Endodermal cell (in vitro differentiated cells): ENCODE measurements around the gene REPIN1. TPM values are rescaled to one million over a fixed set of nuclear protein-coding genes. Genes with fewer than 3 reads are reported as not detected.

Experiments
- DNase-seq: peaks from one replicate; pipeline ENCODE4 v3.0.0-alpha.2; 2017
- H3K27ac ChIP-seq: 2 replicates; pipeline ENCODE4 v1.5.1; 2013; ENCODE audit warnings: mild to moderate bottlenecking, low read depth, low read length, moderate library complexity
- H3K27me3 ChIP-seq: 2 replicates; pipeline ENCODE4 v1.6.1; 2013; ENCODE audit warnings: mild to moderate bottlenecking, low read length, moderate library complexity; ENCODE audit not compliant: insufficient read depth, control insufficient read depth, poor library complexity, severe bottlenecking
- H3K36me3 ChIP-seq: 2 replicates; pipeline ENCODE4 v1.7.0; 2013; ENCODE audit warnings: mild to moderate bottlenecking, low read length, moderate library complexity; ENCODE audit not compliant: control insufficient read depth, insufficient read depth
- H3K4me1 ChIP-seq: one replicate; pipeline ENCODE4 v1.7.0; 2013; ENCODE audit warnings: low read length; ENCODE audit not compliant: control insufficient read depth, insufficient read depth
- H3K4me3 ChIP-seq: 2 replicates; pipeline ENCODE4 v1.5.1; 2013; ENCODE audit warnings: mild to moderate bottlenecking, low read length, moderate library complexity
- H3K9ac ChIP-seq: 2 replicates; pipeline ENCODE4 v1.6.1; 2013; ENCODE audit warnings: mild to moderate bottlenecking, low read length, moderate library complexity; ENCODE audit not compliant: poor library complexity, severe bottlenecking; ENCODE audit errors: extremely low read depth
- H3K9me3 ChIP-seq: 2 replicates; pipeline ENCODE4 v1.6.1; 2013; ENCODE audit warnings: mild to moderate bottlenecking, low read length, moderate library complexity; ENCODE audit not compliant: control insufficient read depth
- H3K27ac Mint-ChIP-seq: 2 replicates; pipeline ENCODE4 v1.8.0; 2020; ENCODE audit warnings: mixed read lengths
- H3K27me3 Mint-ChIP-seq: 2 replicates; pipeline ENCODE4 v1.8.0; 2021; ENCODE audit warnings: mild to moderate bottlenecking, mixed read lengths; ENCODE audit not compliant: insufficient read depth
- H3K36me3 Mint-ChIP-seq: 2 replicates; pipeline ENCODE4 v1.8.0; 2020; ENCODE audit warnings: low read depth, mixed read lengths
- H3K4me1 Mint-ChIP-seq: 2 replicates; pipeline ENCODE4 v1.8.0; 2020; ENCODE audit warnings: mixed read lengths
- H3K4me3 Mint-ChIP-seq: 2 replicates; pipeline ENCODE4 v1.8.0; 2020; ENCODE audit warnings: mild to moderate bottlenecking, moderate library complexity, mixed read lengths
- H3K9me3 Mint-ChIP-seq: 2 replicates; pipeline ENCODE4 v1.8.0; 2020; ENCODE audit warnings: mild to moderate bottlenecking, mixed read lengths
- CTCF ChIP-seq: fragments of 200-600 bp; sonication (generic); conservative IDR thresholded peaks from 2 replicates; pipeline ENCODE4 v1.5.0; 2021; ENCODE audit warnings: antibody characterized with exemption, mild to moderate bottlenecking
- WGBS, 2 experiments: methylation state at CpG; one replicate each; pipeline versions ENCODE4 v1.1.5 to v1.1.7; 2013; ENCODE audit warnings: missing lambda C conversion rate in 2 of 2, mixed read lengths in 1 of 2; ENCODE audit not compliant: insufficient coverage in 1 of 2, insufficient read length in 1 of 2; 5-methylcytosine and 5-hydroxymethylcytosine counted together
- long read RNA-seq, 4 experiments: library from polyadenylated mRNA in 2 of 4; library from RNA in 1 of 4; library from capped mRNA in 1 of 4; stranded (forward) in 3 of 4; unstranded in 1 of 4; transcript quantifications; one replicate each; pipeline ENCODE4 v2.0.0, GENCODE V29; 2020 to 2021; ENCODE audit warnings: inconsistent platforms in 1 of 4
- polyA plus RNA-seq, 2 experiments: library from polyadenylated mRNA; stranded (reverse); fragments of 50-300 nt; gene quantifications; one replicate each; pipeline ENCODE4 v1.2.3, GENCODE V29; 2013
- total RNA-seq, 2 donors: library from RNA; stranded (reverse); fragmentation: NEBNext Ultra II Directional in 1 of 2; extraction: Animal tissue kit (Norgen Biotek cat#: 25700) in 1 of 2; gene quantifications; 2 replicates in 1 of 2; 3 replicates in 1 of 2; pipeline ENCODE4 v1.2.1, GENCODE V29; 2021

Gene REPIN1
- 10 to 100 TPM; 85.4 to 94.4 TPM for total RNA-seq
- 136 TPM for polyA plus RNA-seq (2013, experiment 1 of 2)
- 119 TPM for polyA plus RNA-seq (2013, experiment 2 of 2)
- long read RNA-seq, experiment 1, transcript REPIN1-202 (1 exons, 2,876 nt): major isoform, 14 of 19 reads
- long read RNA-seq, experiment 1, partial matches to known transcripts: 1 of 19 reads
- long read RNA-seq, experiment 1, other reads (novel, unspliced or antisense): 1 of 19 reads
- long read RNA-seq, experiment 2, transcript REPIN1-214 (3 exons, 2,058 nt): minor isoform, 18 of 141 reads
- long read RNA-seq, experiment 2, transcript REPIN1-207 (2 exons, 1,064 nt): minor isoform, 13 of 141 reads
- long read RNA-seq, experiment 2, transcript REPIN1-202 (1 exons, 2,876 nt): minor isoform, 24 of 141 reads
- long read RNA-seq, experiment 2, transcript REPIN1-203 (2 exons, 2,969 nt): major isoform, 27 of 141 reads
- long read RNA-seq, experiment 2, partial matches to known transcripts: 4 of 141 reads
- long read RNA-seq, experiment 2, other reads (novel, unspliced or antisense): 41 of 141 reads
- long read RNA-seq, experiment 3, transcript REPIN1-202 (1 exons, 2,876 nt): major isoform, 5 of 12 reads
- long read RNA-seq, experiment 3, partial matches to known transcripts: 0 of 12 reads
- long read RNA-seq, experiment 3, other reads (novel, unspliced or antisense): 5 of 12 reads
- long read RNA-seq, experiment 4, transcript REPIN1-202 (1 exons, 2,876 nt): major isoform, 10 of 10 reads
- long read RNA-seq, experiment 4, partial matches to known transcripts: 0 of 10 reads
- long read RNA-seq, experiment 4, other reads (novel, unspliced or antisense): 0 of 10 reads

GRCh38 chr7:150368096-150368883, at the start of gene REPIN1:
Gene REPIN1, plus strand, starts transcription at chr7:150368822. Its CDS starts 890 bp downstream, at chr7:150369712.
- H3K27ac ChIP-seq: peak within 1 kb of the TSS; percentile 96
- no peaks in the 10 kb centered on the region for H3K9me3 ChIP-seq
- no peak for TF ChIP-seq CTCF
- peak within 1 kb of the TSS; percentile 96 for H3K9ac ChIP-seq
- Mint-ChIP-seq H3K4me3 (peak within 1 kb of the TSS; percentile 97), H3K4me1 (peaks cover 24% of the 10 kb centered on the region), H3K27ac (peak within 1 kb of the TSS; percentile 100), H3K36me3 (peaks cover 20% of the 10 kb centered on the region), H3K9me3 (no peaks in the 10 kb centered on the region), H3K27me3 (no peaks in the 10 kb centered on the region)
- peaks cover 12% of the 10 kb centered on the region for H3K4me1 ChIP-seq
- H3K4me3 ChIP-seq: peak within 1 kb of the TSS; percentile 88
- H3K36me3 ChIP-seq: peaks cover 27% of the 10 kb centered on the region
- DNase-seq: peak; percentile 95
- 5 to 15% methylated on average over 22 to 85 of the region's 85 CpGs for WGBS, 2 experiments
- H3K27me3 ChIP-seq: no peaks in the 10 kb centered on the region

- H3K9me3 Mint-ChIP-seq: no peaks in the 10 kb centered on the region
- no peaks in the 10 kb centered on the region for H3K9me3 ChIP-seq
- H3K4me1 Mint-ChIP-seq: peaks cover 17% of the 10 kb centered on the region
- no peak overlapping the region for H3K9ac ChIP-seq
- WGBS, 2 experiments: 88 to 91% methylated on average over 2 to 3 of the region's 3 CpGs
- peak overlapping the region; percentile 74 for H3K4me3 Mint-ChIP-seq
- H3K27ac Mint-ChIP-seq: no peak overlapping the region
- H3K27me3 Mint-ChIP-seq: no peaks in the 10 kb centered on the region
- peaks cover 12% of the 10 kb centered on the region for H3K36me3 ChIP-seq
- H3K27me3 ChIP-seq: no peaks in the 10 kb centered on the region
- H3K4me3 ChIP-seq: no peak overlapping the region
- no peak overlapping the region for H3K27ac ChIP-seq
- no peaks in the 10 kb centered on the region for H3K4me1 ChIP-seq
- H3K36me3 Mint-ChIP-seq: peaks cover 19% of the 10 kb centered on the region
- no peak for DNase-seq
- no peak for TF ChIP-seq CTCF
Observed at GRCh38 chr7:150321788-150322113, 46.9 kb upstream of the REPIN1 start.
